ENCODE measurements around the gene TJP1. TPM values are rescaled to one million over a fixed set of nuclear protein-coding genes. Genes with fewer than 3 reads are reported as not detected.
"Not testable (repeated sequence)": the region's sequence is repeated elsewhere in the genome, so short reads cannot be mapped to it uniquely, and the experiment has no call there.

Gene TJP1
- polyA plus RNA-seq, 1 donor: 185 TPM

DNA sequence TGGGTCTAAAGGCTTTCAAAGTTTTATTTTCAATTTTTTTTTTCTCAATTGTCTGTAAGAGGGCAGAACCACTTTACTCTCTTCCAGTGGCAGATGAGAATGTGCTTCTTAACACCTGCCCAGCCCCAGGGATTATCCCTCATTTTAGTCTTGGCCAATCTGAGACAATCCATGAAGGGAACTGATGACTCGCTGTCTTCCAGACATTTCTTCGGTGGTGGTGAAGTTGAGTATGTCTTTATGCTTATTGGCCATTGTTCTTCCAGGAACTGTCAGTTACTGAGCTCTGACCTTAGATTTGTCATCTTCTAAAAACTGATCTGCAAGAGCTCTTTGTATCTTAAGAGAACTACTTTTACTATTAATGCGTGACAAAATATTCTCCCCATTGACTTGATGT is 139.5 kb downstream of the TJP1 start:
- DNase-seq: no peak

DNA sequence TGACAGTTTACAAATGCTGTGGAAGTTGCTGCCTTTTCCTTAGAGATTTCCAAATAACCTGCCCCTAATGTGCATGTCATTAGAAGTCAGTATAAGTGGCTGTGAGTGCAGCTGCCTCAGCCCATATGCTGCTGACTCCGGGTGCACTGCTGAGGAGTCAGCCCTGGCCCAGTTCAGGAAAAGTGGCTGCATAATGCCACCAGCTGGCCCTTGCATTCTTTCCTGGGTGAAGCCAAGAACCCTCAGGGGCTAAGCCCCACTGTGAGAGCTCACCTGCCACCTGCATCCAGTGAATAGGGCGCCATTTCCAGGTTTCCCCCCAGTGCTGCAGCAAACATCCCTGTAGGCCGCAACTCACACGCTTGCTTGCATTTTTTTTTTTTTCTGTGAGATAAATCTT is 139.9 kb downstream of the TJP1 start:
- no peak for DNase-seq

- DNase-seq: no peak
Measured at GRCh38 chr15:29681946-29682345, 140.3 kb downstream of the TJP1 start.

- no peak for DNase-seq
Measured at GRCh38 chr15:29681166-29681845, 141.0 kb downstream of the TJP1 start.

DNA sequence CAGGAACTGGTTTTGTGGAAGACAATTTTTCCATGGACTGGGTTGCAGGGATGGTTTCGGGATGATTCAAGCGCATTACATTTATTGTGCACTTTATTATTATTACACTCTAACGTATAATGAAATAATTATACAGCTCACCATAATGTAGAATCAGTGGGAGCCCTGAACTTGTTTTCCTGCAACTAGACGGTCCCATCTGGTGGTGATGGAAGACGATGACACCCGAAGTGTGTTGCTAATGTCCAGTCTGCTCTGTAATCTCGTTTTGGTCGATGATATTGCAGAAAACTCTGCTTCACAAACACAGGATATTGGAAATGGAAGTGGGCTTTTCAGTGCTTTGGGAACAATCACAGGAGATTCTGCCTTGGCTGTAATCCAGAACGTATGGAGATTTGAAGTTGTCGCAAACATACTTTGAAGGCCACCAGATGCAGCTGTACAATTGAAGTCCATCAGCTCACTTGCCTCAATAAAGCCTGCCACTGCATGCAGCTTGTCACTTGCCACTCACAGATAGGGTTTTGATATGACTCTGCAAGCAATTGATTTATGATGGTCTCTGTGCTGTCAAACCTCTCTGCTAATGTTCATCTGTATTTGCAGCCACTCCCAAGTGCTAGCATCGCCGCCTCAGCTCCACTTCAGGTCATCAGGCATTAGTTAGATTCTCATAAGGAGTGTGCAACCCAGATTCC is 141.7 kb downstream of the TJP1 start:
- DNase-seq: no peak

DNA sequence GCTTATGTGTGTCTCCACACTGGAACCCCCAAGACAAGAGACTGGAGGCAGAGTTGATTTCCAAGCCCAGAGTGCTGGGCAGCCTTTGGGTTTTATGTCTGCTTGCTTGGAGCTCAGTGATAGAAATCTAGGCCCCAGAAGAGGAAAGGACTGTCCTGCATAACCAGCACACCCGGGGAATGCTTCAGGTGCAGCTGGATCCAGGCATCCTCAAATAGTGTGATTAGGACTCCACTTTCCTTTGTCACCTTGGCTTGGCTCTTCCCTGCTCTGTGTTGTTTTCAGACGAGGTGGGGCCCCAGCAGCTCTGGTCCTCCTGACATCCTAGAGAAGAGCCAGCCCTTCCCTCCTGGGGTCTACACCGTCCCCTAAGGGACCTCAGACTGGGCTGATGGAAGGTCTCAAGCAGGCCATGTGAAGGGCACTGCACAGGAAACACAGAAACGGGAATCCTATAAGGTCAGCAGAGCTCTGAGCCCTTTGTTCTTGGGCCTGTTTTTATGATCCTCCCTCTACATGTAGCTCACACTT is 143.7 kb downstream of the TJP1 start:
- no peak for DNase-seq

GRCh38 chr15:29677871-29678461 is 144.3 kb downstream of the TJP1 start:
- DNase-seq: no peak

- no peak for DNase-seq
Measured at GRCh38 chr15:29677455-29677854, 144.8 kb downstream of the TJP1 start.

GRCh38 chr15:29676961-29677402 is 145.3 kb downstream of the TJP1 start:
- DNase-seq: no peak

- not testable (repeated sequence) for DNase-seq
Measured at GRCh38 chr15:29676374-29676960, 145.8 kb downstream of the TJP1 start.

DNA sequence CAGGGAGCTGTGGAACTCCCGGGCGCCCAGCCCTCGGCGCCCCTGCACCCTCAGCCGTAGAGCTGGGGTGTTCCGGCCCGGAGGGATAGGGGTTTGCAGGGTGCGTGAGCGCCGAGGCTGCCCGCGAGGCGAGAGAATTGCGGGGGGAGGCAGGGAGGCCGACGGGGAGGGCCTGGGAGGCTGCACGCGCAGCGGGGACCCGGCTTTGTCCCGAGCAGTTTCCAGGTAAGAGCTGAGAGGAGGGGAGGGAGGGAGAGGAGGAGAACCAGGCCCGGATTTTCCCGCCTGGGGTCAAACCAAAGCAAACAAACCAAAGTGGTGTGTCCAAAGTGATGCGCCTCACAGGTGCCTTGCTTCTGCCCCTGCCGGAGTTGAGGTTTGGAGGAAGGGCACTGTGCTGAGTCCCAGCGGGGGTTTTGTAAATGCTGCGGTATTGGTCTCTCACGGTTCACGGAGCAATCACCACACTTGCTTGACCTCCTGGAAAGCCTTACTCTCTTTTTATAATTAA is 146.4 kb downstream of the TJP1 start:
- no peak for DNase-seq

GRCh38 chr15:29674661-29675533 is 147.4 kb downstream of the TJP1 start:
- peak; percentile 71 for DNase-seq

DNA sequence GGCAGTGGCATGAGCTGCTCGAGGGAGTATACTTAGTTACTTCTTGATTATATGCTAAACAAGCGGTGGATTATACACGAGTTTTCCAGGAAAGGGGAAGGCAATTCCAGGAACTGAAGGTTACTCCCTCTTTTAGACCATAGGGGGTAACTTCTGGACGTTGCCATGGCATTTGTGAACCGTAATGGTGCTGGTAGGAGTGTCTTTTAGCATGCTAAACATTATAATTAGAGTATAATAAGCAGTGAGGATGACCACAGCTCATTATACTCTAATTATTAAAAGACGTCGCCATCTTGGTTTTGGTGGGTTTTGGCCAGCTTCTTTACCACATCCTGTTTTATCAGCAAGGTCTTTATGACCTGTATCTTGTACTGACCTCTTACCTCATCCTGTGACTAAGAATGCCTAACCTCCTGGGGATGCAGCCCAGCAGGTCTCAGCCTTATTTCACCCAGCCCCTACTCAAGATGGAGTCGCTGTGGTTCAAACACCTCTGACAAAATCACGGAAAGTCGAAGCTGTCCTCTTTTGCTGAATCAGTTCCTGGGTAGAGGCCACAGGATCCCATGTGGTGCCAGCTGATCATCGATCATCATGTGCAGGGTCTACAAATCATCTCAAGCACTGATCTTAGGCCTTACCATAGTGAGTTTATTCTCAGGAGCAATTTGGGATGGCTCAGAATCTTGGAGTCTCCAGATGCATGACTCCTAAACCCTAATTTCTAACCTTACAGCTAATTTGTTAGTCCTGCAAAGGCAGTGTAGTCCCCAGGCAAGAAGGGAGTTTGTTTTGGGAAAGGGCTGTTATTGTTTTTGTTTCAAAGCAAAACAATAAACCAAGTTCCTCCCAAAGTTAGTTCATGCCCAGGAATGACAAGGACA is 149.1 kb downstream of the TJP1 start:
- DNase-seq: no peak

DNA sequence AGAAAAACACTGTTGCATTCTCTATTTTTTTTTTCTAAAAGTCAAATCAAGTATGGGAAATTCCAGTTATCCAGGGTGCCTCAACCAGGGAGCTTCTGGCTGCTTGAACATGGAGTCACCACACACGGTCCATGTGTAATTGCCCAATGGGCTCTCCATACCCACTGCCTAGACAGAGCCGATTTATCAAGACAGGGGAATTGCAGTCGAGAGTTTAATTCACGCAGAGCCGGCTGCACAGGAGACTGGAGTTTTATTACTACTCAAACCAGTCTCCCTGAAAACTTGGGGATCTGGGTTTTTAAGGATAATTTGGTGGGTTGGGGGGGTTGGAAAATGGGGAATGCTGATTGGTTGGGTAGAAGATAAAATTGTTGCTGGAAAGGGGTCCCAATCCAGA is 149.8 kb downstream of the TJP1 start:
- DNase-seq: no peak

- DNase-seq: not testable (repeated sequence)
Measured at GRCh38 chr15:29672046-29672445, 150.2 kb downstream of the TJP1 start.

DNA sequence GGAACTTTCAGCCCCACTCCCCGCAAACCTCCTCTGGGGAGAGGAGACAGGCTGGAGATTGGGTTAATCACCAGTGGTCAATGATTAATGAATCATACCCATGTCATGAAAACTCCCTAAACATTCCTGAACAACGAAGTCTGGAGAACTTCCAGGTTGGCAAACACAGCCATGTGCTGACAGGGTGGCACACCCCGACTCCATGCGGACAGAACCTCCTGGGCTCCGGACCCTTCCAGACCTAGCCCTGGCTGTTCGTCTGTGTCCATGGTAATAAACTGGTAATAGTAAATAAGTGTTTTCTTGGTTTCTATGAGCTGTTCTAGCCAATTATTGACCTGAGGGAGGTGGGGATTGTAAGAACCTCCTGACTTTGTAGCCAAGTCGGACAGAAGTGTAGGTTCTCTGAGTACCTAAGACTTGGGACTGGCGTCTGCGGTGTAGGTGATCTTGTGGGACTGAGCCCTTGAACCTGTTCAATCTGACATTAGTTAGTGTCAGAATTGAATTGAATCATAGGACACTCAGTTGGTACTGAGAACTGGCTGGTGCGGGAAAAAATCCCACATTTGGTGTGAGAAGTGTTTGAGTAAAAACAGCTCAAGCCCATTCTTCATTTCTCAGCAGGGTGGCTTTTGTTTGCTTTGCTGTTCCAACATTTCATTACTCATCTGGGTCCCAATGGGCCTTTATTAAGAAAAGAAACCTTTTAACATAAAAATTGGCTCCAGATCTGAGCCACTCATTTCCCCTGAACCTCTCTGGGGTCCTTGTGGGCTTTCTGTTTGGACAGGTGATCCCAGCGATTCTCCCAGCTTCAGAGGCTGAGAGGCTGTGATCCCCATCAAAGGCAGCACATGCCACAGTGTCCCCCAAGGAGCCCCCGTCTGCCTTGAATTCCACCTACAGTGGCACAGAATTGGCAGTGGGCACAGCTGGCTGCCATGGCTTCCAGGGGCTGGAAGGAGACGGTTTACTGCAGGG is 151.0 kb downstream of the TJP1 start:
- DNase-seq: peak; percentile 69

DNA sequence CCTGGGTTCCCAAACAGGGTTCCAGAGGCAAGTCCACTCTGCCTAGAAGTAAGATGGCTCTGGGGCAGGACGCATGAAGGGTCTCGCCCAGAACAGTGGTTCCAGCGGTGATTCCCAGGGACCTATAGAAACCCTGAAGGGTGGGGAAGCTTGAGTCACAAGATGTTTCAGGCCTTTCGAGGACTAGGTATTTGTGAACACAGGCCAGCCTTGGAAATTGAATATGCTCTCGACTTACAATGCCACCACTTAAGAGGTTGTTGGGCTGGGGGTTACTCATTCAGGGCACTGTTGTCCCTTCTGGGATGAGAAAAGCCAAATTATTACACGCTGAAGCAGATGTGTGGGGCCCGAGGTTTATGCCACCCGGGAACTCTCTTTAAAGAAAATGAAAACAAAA is 152.0 kb downstream of the TJP1 start:
- no peak for DNase-seq

DNA sequence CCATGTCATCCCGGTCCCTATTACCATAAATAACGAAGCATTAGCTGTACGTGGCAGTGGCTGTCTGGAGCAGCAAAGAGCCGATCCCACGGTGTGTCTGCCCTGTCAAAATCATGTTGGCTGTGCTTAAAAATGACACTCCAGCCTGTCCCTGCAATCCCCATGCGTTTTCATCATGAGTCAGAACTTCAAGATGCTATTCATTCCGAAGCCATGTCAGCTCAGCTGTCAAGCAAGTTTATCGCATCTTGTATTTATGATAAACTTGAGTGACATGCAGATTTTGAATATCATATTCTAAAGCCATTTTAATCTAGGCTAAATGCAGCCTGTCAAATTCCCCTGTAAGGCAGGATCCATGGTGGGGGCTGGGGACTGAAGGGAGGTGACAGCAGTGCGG is 152.4 kb downstream of the TJP1 start:
- no peak for DNase-seq

- DNase-seq: peak; percentile 58
Measured at GRCh38 chr15:29668120-29668602, 154.1 kb downstream of the TJP1 start.

All from left kidney (tissue), 2 donors.